AG04449 (cell line): ENCODE data around the gene GPM6B.

Source experiments
- CTCF ChIA-PET: fragments of 350-600 bp; formaldehyde crosslinking; extraction: SDS; loops from one replicate; lab custom pipeline; 2021; ENCODE audit warnings: antibody characterized with exemption; lab: Yijun Ruan, JAX
- POLR2A ChIA-PET: fragments of 400-600, 350-600 bp; formaldehyde crosslinking; extraction: SDS; loops from one replicate; lab custom pipeline; 2020; ENCODE audit warnings: antibody characterized with exemption, inconsistent platforms; lab: Yijun Ruan, JAX
- DNase-seq: peaks from one replicate; pipeline ENCODE4 v3.0.0-alpha.2; 2010; ENCODE audit warnings: low read depth, low spot score
- H3K4me3 ChIP-seq: 2 replicates; pipeline ENCODE4 v1.5.1; 2011; ENCODE audit warnings: low read depth, mild to moderate bottlenecking, control low read depth, low read length
- TF ChIP-seq, protein P1 (sequence below): IDR thresholded peaks from one replicate; pipeline ENCODE4 v1.5.1; 2011; ENCODE audit warnings: mild to moderate bottlenecking, moderate library complexity, low read length, control low read depth, inconsistent platforms; ENCODE audit not compliant: insufficient read depth; ENCODE audit errors: missing control alignments

The GPM6B gene

DNA sequence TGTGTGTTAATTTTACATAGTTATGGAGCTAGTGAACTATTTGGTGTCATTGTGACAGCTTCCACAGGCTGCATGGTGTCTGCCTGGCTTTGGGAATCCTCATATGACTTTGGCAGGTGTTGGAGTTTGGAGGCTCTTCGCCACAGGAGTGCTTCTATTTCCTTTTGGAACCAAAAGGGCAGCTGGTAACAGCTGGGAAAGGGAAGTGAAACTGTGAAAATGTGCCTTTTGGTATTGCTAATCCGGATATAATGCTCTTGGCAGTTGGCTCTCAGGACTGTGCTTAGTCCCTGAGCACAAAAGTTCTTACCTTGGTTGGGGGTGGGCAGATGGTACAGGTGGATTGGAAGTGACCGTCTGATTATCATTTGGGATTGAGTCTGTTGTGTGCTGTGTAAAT is 64.2 kb downstream of the GPM6B start:
- no peak for DNase-seq
- CTCF ChIA-PET: interaction anchor here (1.0 to 3.1 kb wide), 4 partner anchors 9 to 283 kb away, joined by 3 to 16 read pairs (median 4); no protein-coding TSS in a partner anchor
- no peak overlapping the region for H3K4me3 ChIP-seq
- TF ChIP-seq, protein P1, sequence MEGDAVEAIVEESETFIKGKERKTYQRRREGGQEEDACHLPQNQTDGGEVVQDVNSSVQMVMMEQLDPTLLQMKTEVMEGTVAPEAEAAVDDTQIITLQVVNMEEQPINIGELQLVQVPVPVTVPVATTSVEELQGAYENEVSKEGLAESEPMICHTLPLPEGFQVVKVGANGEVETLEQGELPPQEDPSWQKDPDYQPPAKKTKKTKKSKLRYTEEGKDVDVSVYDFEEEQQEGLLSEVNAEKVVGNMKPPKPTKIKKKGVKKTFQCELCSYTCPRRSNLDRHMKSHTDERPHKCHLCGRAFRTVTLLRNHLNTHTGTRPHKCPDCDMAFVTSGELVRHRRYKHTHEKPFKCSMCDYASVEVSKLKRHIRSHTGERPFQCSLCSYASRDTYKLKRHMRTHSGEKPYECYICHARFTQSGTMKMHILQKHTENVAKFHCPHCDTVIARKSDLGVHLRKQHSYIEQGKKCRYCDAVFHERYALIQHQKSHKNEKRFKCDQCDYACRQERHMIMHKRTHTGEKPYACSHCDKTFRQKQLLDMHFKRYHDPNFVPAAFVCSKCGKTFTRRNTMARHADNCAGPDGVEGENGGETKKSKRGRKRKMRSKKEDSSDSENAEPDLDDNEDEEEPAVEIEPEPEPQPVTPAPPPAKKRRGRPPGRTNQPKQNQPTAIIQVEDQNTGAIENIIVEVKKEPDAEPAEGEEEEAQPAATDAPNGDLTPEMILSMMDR: no peak
- POLR2A ChIA-PET: no interaction called here

DNA sequence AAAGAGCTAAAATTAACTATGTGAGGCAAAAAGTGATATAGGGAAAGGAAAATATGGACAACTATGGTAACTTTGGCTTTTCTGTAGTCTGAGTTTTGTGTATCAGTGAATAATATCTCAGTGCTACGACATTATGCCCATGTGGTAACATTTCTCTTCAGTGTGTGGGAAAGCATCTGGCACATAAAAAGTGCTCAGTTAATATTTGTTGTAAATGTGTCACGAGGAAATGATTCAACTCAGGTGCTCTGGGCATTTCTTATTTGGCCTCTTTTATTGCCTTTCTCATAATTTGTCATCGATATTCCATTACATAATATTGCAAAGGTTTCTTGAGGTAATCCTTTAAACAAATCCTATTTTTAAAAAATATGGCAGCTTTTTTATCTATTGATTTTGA is 64.8 kb downstream of the GPM6B start:
- CTCF ChIA-PET: interaction anchor here (1.0 to 3.1 kb wide), 4 partner anchors 9 to 284 kb away, joined by 3 to 16 read pairs (median 4); no protein-coding TSS in a partner anchor
- TF ChIP-seq, protein P1: no peak
- H3K4me3 ChIP-seq: no peak overlapping the region
- POLR2A ChIA-PET: no interaction called here
- DNase-seq: no peak

DNA sequence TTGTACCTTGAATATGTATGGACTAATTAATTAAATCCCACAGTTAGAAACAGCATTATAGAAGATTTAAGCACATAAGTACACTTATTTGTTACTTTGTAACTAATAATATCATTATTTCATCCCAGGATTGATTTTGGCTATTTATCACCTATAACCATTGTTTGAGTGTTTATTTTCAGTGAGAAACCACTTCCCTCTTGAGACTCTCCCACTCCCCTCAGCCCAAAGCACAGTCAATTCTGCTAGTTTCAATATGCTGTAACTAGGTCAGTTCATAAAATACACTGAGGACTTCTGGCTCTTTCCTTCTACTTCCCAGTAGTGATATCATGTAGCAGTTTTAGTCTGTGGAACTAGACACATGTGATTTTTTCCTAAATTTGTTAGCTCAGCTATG is 66.1 kb downstream of the GPM6B start:
- DNase-seq: no peak
- CTCF ChIA-PET: interaction anchor here (0.8 to 3.3 kb wide), 10 partner anchors 14 to 850 kb away, joined by 3 to 25 read pairs (median 7); partner anchors contain the start of gene GEMIN8
- H3K4me3 ChIP-seq: no peak overlapping the region
- POLR2A ChIA-PET: no interaction called here
- TF ChIP-seq, protein P1: no peak

DNA sequence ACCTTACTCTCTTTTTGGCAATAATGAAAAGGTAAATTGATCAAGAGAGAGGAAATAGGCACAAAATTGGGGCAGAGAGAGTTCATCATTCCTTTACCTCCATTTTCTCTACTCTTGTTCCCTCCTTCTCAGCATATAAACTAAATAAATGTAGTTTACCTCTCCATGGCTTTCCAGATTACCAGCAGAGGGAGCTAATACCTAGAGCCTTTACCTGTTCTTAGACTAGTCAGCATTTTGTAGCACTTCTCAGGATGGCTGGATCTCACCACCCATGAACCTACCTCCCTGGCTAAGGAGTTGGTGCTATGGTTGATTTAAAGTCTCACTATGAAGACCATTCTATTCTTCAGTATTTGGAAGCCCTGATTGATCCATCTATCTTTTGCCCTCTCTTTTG is 66.7 kb downstream of the GPM6B start:
- CTCF ChIA-PET: interaction anchor here (0.7 to 3.3 kb wide), 13 partner anchors 10 to 284 kb away, joined by 3 to 25 read pairs (median 4); partner anchors contain the start of genes GEMIN8, OFD1 and TRAPPC2
- POLR2A ChIA-PET: no interaction called here
- no peak overlapping the region for H3K4me3 ChIP-seq
- TF ChIP-seq, protein P1: peak; percentile 18
- no peak for DNase-seq

DNA sequence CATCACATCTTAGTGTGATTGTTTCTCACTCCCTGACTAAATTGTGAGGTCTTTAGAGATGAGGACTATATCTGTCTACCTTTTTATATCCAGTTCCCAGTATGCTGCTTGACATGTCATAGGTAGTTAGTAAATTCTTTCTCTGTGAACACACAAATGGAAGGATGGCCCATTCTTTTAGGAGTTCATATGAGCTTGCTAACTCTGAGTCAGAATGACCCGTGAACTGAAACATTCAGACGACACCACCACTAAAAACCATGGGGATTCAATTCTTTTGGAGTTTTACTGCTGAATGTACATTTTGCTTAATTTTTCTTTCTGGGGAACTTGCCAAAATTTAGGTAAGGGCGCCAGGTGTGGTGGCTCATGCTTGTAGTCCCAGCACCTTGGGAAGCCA is 68.4 kb downstream of the GPM6B start:
- POLR2A ChIA-PET: no interaction called here
- no peak overlapping the region for H3K4me3 ChIP-seq
- CTCF ChIA-PET: interaction anchor here (0.9 to 3.6 kb wide), 13 partner anchors 8 to 934 kb away, joined by 3 to 30 read pairs (median 5); partner anchors contain the start of genes GEMIN8, OFD1 and TRAPPC2
- no peak for DNase-seq
- TF ChIP-seq, protein P1: no peak

DNA sequence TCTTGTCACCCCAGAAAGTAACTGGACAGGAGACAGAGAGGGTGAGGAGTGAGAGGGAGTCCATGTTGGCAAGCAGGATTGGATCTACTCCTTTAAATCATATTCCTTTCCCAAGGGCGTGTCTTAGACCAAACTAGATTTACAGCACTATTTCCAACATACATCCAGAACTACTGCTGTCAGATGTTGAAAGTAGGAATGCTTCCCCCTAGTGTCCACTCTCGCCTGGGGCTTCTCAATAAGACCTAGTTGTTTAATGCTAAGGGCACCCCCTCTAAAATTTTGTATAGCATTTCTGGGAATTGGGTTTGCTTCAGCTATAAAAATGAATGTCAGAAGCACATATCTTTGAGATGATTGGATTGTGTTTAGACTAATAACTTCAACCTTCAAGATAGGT is 69.1 kb downstream of the GPM6B start:
- POLR2A ChIA-PET: no interaction called here
- TF ChIP-seq, protein P1: peak; percentile 37
- no peak overlapping the region for H3K4me3 ChIP-seq
- CTCF ChIA-PET: interaction anchor here (0.9 to 3.6 kb wide), 11 partner anchors 10 to 286 kb away, joined by 3 to 30 read pairs (median 5); partner anchors contain the start of genes OFD1 and TRAPPC2
- no peak for DNase-seq
